GM12865 (cell line): ENCODE results near the gene MRPL38.

ENCODE experiments used
- DNase-seq: peaks from one replicate; pipeline ENCODE4 v3.0.0; 2010; ENCODE audit warnings: low read depth
- H3K4me3 ChIP-seq: 2 replicates; pipeline ENCODE4 v1.5.1; 2011; ENCODE audit warnings: mild to moderate bottlenecking, low read depth, low read length, control low read depth
- CTCF ChIP-seq: IDR thresholded peaks from 2 replicates; pipeline ENCODE4 v1.5.1; 2011; ENCODE audit warnings: low read length, control low read depth, low read depth, inconsistent platforms; ENCODE audit not compliant: insufficient read depth; ENCODE audit errors: missing control alignments

MRPL38 gene

GRCh38 chr17:75941442-75941819 lies 36.7 kb upstream of the MRPL38 start:
- no peak for DNase-seq
- TF ChIP-seq CTCF: no peak
- peak overlapping the region; percentile 71 for H3K4me3 ChIP-seq

- peak; percentile 2 for TF ChIP-seq CTCF
- H3K4me3 ChIP-seq: peak within 1 kb of the TSS; percentile 71
- DNase-seq: peak; percentile 93
Observed at GRCh38 chr17:75940727-75941441, 36.2 kb upstream of the MRPL38 start, which contains the start of gene FBF1. FBF1 (minus strand) TSS chr17:75941042; CDS start chr17:75938149, 2,893 bp downstream.

- TF ChIP-seq CTCF: no peak
- H3K4me3 ChIP-seq: no peak overlapping the region
- no peak for DNase-seq
Observed at GRCh38 chr17:75937652-75938051, 33.0 kb upstream of the MRPL38 start.

GRCh38 chr17:75933808-75934207 lies 29.1 kb upstream of the MRPL38 start:
- TF ChIP-seq CTCF: no peak
- H3K4me3 ChIP-seq: no peak overlapping the region

GRCh38 chr17:75932852-75933251 lies 28.2 kb upstream of the MRPL38 start:
- TF ChIP-seq CTCF: no peak
- DNase-seq: no peak

More at GRCh38 chr17:75933808-75934207, 29.1 kb upstream of the MRPL38 start:
- no peak for DNase-seq

GRCh38 chr17:75931062-75931461 lies 26.4 kb upstream of the MRPL38 start:
- no peak for TF ChIP-seq CTCF
- DNase-seq: no peak
- no peak overlapping the region for H3K4me3 ChIP-seq

More at GRCh38 chr17:75932852-75933251, 28.2 kb upstream of the MRPL38 start:
- no peak overlapping the region for H3K4me3 ChIP-seq
